Tibial artery (tissue), 4 donors: Measurements from ENCODE around the gene FHAD1.
"Not testable (repeated sequence)": the region's sequence is repeated elsewhere in the genome, so short reads cannot be mapped to it uniquely, and the experiment has no call there.

ENCODE experiments used
- DNase-seq, 2 donors: peaks; one replicate each; pipeline ENCODE4 v3.0.0-alpha.2; 2019
- H3K27ac ChIP-seq, 2 donors: fragments of 200-600 bp; sonication (generic) in 1 of 2; 1 replicate in 1 of 2; 2 replicates in 1 of 2; pipeline ENCODE4 v1.5.1; 2018 to 2019; ENCODE audit warnings: mild to moderate bottlenecking in 1 of 2
- H3K27me3 ChIP-seq, 2 donors: fragments of 200-600 bp; sonication (generic) in 1 of 2; one replicate each; pipeline versions ENCODE4 v1.5.1 to v1.6.0; 2016 to 2019
- H3K36me3 ChIP-seq, 3 donors: fragments of 200-600 bp; sonication (generic) in 2 of 3; one replicate each; pipeline ENCODE4 v1.5.1; 2016 to 2019; ENCODE audit warnings: mild to moderate bottlenecking in 2 of 3
- H3K4me1 ChIP-seq, 4 donors: fragments of 200-600 bp; sonication (generic) in 2 of 4; 1 replicate in 3 of 4; 2 replicates in 1 of 4; pipeline ENCODE4 v1.5.1; 2016 to 2019
- H3K4me3 ChIP-seq, 2 donors: fragments of 200-600 bp; sonication (generic) in 1 of 2; 1 replicate in 1 of 2; 2 replicates in 1 of 2; pipeline ENCODE4 v1.5.1; 2018 to 2019; ENCODE audit warnings: mild to moderate bottlenecking in 2 of 2
- H3K9me3 ChIP-seq, 3 donors: fragments of 200-600 bp; sonication (generic) in 1 of 3; one replicate each; pipeline ENCODE4 v1.5.1; 2016 to 2019
- CTCF ChIP-seq, 2 experiments: fragments of 200-600 bp in 1 of 2; fragments of 450-650 bp in 1 of 2; IDR thresholded peaks; one replicate each; pipeline ENCODE4 v1.5.1; 2017 to 2019; ENCODE audit warnings: antibody characterized with exemption in 2 of 2, mild to moderate bottlenecking in 1 of 2, moderate library complexity in 1 of 2
- intact Hi-C: fragments of 100-400 bp; cut with DNase I; formaldehyde crosslinking; loops from one replicate; pipeline ENCODE4 v1.15.0; 2023; ENCODE audit warnings: low total_unique reads

FHAD1 gene

GRCh38 chr1:15305468-15305770 lies 58.4 kb downstream of the FHAD1 start:
- no peak for TF ChIP-seq CTCF (IDR thresholded peaks at IDR 0.05)
- Histone ChIP-seq H3K27ac (no peak overlapping the region), H3K4me1 (no peaks in the 10 kb centered on the region), H3K36me3 (no peaks in the 10 kb centered on the region), H3K9me3 (no peaks in the 10 kb centered on the region), H3K4me3 (no peak overlapping the region), H3K27me3 (peaks cover 0 to 7% of the 10 kb centered on the region in 2 donors)
- no peak for DNase-seq
- intact Hi-C loops: no loop called here

GRCh38 chr1:15306352-15306751 lies 59.3 kb downstream of the FHAD1 start:
- H3K4me3 ChIP-seq, H3K4me1 ChIP-seq, H3K27ac ChIP-seq, DNase-seq, H3K9me3 ChIP-seq, H3K27me3 ChIP-seq, intact Hi-C loops, H3K36me3 ChIP-seq: not testable (repeated sequence)

GRCh38 chr1:15308135-15308534 lies 61.1 kb downstream of the FHAD1 start:
- no peak for TF ChIP-seq CTCF (IDR thresholded peaks at IDR 0.05)
- H3K36me3 ChIP-seq: no peaks in the 10 kb centered on the region
- no peak overlapping the region for H3K27ac ChIP-seq
- intact Hi-C loops: no loop called here
- no peaks in the 10 kb centered on the region for H3K9me3 ChIP-seq
- no peak for DNase-seq
- peaks cover 0 to 9% of the 10 kb centered on the region in 2 donors for H3K27me3 ChIP-seq
- H3K4me1 ChIP-seq: no peaks in the 10 kb centered on the region
- no peak overlapping the region for H3K4me3 ChIP-seq

GRCh38 chr1:15308621-15309027 lies 61.6 kb downstream of the FHAD1 start:
- H3K27me3 ChIP-seq: peaks cover 0 to 9% of the 10 kb centered on the region in 2 donors
- H3K9me3 ChIP-seq: no peaks in the 10 kb centered on the region
- no peak overlapping the region for H3K27ac ChIP-seq
- H3K4me1 ChIP-seq: no peaks in the 10 kb centered on the region
- no peaks in the 10 kb centered on the region for H3K36me3 ChIP-seq
- H3K4me3 ChIP-seq: no peak overlapping the region
- no peak for TF ChIP-seq CTCF (IDR thresholded peaks at IDR 0.05)
- intact Hi-C loops: no loop called here
- DNase-seq: no peak

- Histone ChIP-seq H3K4me1 (no peaks in the 10 kb centered on the region), H3K4me3 (no peak overlapping the region), H3K27ac (no peak overlapping the region), H3K27me3 (peaks cover 0 to 9% of the 10 kb centered on the region in 2 donors), H3K36me3 (no peaks in the 10 kb centered on the region), H3K9me3 (no peaks in the 10 kb centered on the region)
- TF ChIP-seq CTCF (IDR thresholded peaks at IDR 0.05): no peak
- no peak for DNase-seq
- intact Hi-C loops: no loop called here
Observed at GRCh38 chr1:15309687-15310086, 62.7 kb downstream of the FHAD1 start.

- no peaks in the 10 kb centered on the region for H3K9me3 ChIP-seq
- DNase-seq: no peak
- H3K27ac ChIP-seq: no peak overlapping the region
- H3K27me3 ChIP-seq: peaks cover 0 to 9% of the 10 kb centered on the region in 2 donors
- no peaks in the 10 kb centered on the region for H3K36me3 ChIP-seq
- H3K4me1 ChIP-seq: no peaks in the 10 kb centered on the region
- TF ChIP-seq CTCF (IDR thresholded peaks at IDR 0.05): no peak
- H3K4me3 ChIP-seq: no peak overlapping the region
- intact Hi-C loops: no loop called here
Observed at GRCh38 chr1:15310544-15310943, 63.5 kb downstream of the FHAD1 start.
